HCT116 (cell line): ENCODE results near the gene HMCES.

ENCODE experiments used
- POLR2A ChIP-seq: IDR thresholded peaks from 2 replicates; pipeline ENCODE4 v1.7.0; 2011; ENCODE audit warnings: borderline replicate concordance; ENCODE audit not compliant: insufficient read depth, insufficient read length; ENCODE audit errors: extremely low read depth
- POLR2AphosphoS5 ChIP-seq: IDR thresholded peaks from 2 replicates; pipeline ENCODE4 v1.6.1; 2011; ENCODE audit warnings: mild to moderate bottlenecking, low read depth, low read length, moderate library complexity

DNA sequence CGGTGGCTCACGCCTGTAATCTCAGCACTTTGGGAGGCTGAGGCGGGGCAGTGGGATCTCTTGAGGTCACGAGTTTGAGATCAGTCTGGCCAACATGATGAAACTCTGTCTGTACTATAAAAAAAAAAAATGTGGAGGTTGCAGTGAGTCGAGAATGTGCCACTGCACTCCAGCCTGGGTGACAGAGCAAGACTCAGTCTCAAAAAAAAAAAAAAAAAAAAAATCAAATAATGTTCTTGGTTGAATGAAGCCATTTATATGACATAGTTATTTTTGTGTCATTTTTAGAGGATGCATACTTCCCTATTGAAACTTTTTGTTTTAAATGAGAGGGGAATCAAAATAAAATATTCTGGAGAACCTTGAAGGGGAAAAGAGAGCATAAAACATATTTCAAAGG lies 3.1 kb downstream of the HMCES start:
- TF ChIP-seq POLR2AphosphoS5, result no peak
- no peak for TF ChIP-seq POLR2A
